H1 (cell line): ENCODE results near the gene ATXN3. TPM values are rescaled to one million over a fixed set of nuclear protein-coding genes. Genes with fewer than 3 reads are reported as not detected.

Experiments
- CHD7 ChIP-seq: fragments of 300-600 bp; sonication (generic); IDR thresholded peaks from 2 replicates; pipeline ENCODE4 v1.7.1; 2012; ENCODE audit warnings: low read length, moderate library complexity, mild to moderate bottlenecking, inconsistent platforms; ENCODE audit not compliant: insufficient replicate concordance
- CTBP2 ChIP-seq: IDR thresholded peaks from 2 replicates; pipeline ENCODE4 v1.7.0; 2011; ENCODE audit warnings: borderline replicate concordance, mild to moderate bottlenecking, moderate library complexity, mixed read lengths, low read length; ENCODE audit not compliant: insufficient read depth, insufficient read length
- SIX5 ChIP-seq: IDR thresholded peaks from 2 replicates; pipeline ENCODE4 v1.6.1; 2011; ENCODE audit warnings: mild to moderate bottlenecking, low read depth, low read length
- polyA plus RNA-seq, 7 experiments: library from polyadenylated mRNA; depleted of rRNA in 3 of 7; stranded (reverse) in 5 of 7; unstranded in 2 of 7; fragments of >200 nt in 5 of 7; fragments of 200-250 nt in 2 of 7; gene quantifications; 1 replicate in 5 of 7; 2 replicates in 1 of 7; 4 replicates in 1 of 7; pipeline versions ENCODE4 v1.2.1 to v1.2.3, GENCODE V29; 2011 to 2013; ENCODE audit warnings: missing spikeins in 2 of 7, mixed read lengths in 2 of 7
- total RNA-seq: library from RNA; stranded (reverse); fragmentation: NEBNext Ultra II Directional; extraction: Animal tissue kit (Norgen Biotek cat#: 25700); gene quantifications from 2 replicates; pipeline ENCODE4 v1.2.1, GENCODE V29; 2021

The ATXN3 gene
- total and polyA plus RNA-seq, 2 of the 8 experiments (the other 6 are each of a cell fraction or from before 2014, with no cell fraction given) = 8.8 to 37.2 TPM

GRCh38 chr14:92144708-92145107, 38.3 kb upstream of the ATXN3 start (continued):
- TF ChIP-seq CTBP2 (no peak), SIX5 (no peak), CHD7 (no peak)
